Measurements from ENCODE around the gene ZNF316. TPM values are rescaled to one million over a fixed set of nuclear protein-coding genes. Genes with fewer than 3 reads are reported as not detected.

The ZNF316 gene
- polyA plus RNA-seq, 1 of the 3 experiments (the other 2 are of a cell fraction): 18.6 TPM

GRCh38 chr7:6654113-6654841, 17.2 kb downstream of the ZNF316 start:
- Histone ChIP-seq H3K27ac (ENCODE audit: low read depth in 2 of 2, low read length in 1 of 2) (no peak overlapping the region), H3K9me3 (no peaks in the 10 kb centered on the region)

DNA sequence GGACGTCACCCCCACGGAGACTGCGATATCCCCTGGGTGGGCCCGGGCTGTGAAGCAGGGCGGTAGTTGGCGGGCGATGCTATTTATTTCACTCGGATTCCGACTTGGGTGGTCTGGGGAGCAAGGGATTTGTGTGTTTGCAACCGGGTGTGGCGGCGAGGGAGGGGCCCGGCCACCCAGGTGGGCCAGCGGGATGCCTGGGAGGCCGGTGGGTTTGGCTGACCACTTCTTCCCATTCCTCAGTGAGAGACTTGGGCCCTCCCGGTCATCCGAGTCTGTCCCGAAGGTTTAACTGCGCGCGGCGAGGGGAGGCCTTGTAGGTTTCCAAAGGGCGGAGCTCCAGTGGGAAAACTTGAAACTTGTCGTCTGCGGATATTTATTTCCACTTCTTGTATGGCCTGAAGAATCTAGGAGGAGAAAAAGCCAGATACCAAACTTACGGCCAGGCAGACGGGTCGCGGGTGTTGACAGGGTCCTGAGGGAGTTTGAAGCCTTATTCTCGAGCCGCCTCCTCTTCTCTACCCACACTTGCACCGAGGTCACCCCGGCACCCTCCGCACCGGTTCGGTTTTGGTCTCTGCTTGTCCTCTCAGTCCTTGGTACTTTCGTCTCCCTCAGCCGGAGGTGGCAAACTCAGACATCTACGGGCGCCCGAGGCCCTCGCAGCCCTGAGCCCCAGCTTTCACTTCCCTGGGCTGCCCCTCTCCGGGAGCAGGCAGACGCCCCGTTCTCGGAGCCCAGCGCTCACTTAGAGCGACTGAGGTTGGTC, 17.9 kb downstream of the ZNF316 start:
- H3K9me3 ChIP-seq: no peaks in the 10 kb centered on the region
- peak; percentile 44 for DNase-seq
- H2AFZ ChIP-seq (ENCODE audit: low read depth): no peak overlapping the region
- H3K36me3 ChIP-seq (replicated peaks in 1 of 2; ENCODE audit: control insufficient read depth in 1 of 2, insufficient read depth in 2 of 2, low read length in 1 of 2): peaks cover 33 to 47% of the 10 kb centered on the region in 2 experiments
- H4K20me1 ChIP-seq (ENCODE audit: insufficient read depth): no peaks in the 10 kb centered on the region
- peaks cover 11% of the 10 kb centered on the region for H3F3A ChIP-seq (replicated peaks; ENCODE audit: insufficient read depth)
- no peak overlapping the region for H3K4me3 ChIP-seq (ENCODE audit: low read depth in 2 of 2, low read length in 1 of 2)
- H3K27ac ChIP-seq (ENCODE audit: low read depth in 2 of 2, low read length in 1 of 2): no peak overlapping the region
- ChIA-PET CTCF (no interaction called here), POLR2A (no interaction called here)
- H3K9ac ChIP-seq: no peak overlapping the region
- peaks cover 0 to 13% of the 10 kb centered on the region in 2 experiments; a peak in 1 of 4 replicates for H3K4me1 ChIP-seq (ENCODE audit: control insufficient read depth in 1 of 2, insufficient read depth in 2 of 2, low read depth in 1 of 2, low read length in 1 of 2)
- H3K4me2 ChIP-seq: no peak overlapping the region
- H3K27me3 ChIP-seq (ENCODE audit: insufficient read depth): no peaks in the 10 kb centered on the region
- WGBS (ENCODE audit: low lambda C conversion rate): 96% methylated on average over 48 of the region's 48 CpGs
- no peaks in the 10 kb centered on the region for H3K9me2 ChIP-seq
- H3K79me2 ChIP-seq (ENCODE audit: insufficient read depth): no peaks in the 10 kb centered on the region
- TF ChIP-seq, protein P1, sequence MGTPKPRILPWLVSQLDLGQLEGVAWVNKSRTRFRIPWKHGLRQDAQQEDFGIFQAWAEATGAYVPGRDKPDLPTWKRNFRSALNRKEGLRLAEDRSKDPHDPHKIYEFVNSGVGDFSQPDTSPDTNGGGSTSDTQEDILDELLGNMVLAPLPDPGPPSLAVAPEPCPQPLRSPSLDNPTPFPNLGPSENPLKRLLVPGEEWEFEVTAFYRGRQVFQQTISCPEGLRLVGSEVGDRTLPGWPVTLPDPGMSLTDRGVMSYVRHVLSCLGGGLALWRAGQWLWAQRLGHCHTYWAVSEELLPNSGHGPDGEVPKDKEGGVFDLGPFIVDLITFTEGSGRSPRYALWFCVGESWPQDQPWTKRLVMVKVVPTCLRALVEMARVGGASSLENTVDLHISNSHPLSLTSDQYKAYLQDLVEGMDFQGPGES (IDR thresholded peaks at IDR 0.05; ENCODE audit: low read depth, low read length): no peak
- TF ChIP-seq REST (IDR thresholded peaks at IDR 0.05; ENCODE audit: low read depth, low read length) (no peak), TAF1 (IDR thresholded peaks at IDR 0.05; ENCODE audit: borderline replicate concordance, low read depth, low read length) (no peak), CHD2 (IDR thresholded peaks at IDR 0.05; ENCODE audit: low read length, partially characterized antibody) (no peak), ELF1 (IDR thresholded peaks at IDR 0.05) (no peak), PBX3 (IDR thresholded peaks at IDR 0.05) (no peak)

More at GRCh38 chr7:6654113-6654841, 17.2 kb downstream of the ZNF316 start:
- no peak for TF ChIP-seq FOXJ3 (CRISPR knock-in tag; IDR thresholded peaks at IDR 0.05)
- TF ChIP-seq, protein P2, sequence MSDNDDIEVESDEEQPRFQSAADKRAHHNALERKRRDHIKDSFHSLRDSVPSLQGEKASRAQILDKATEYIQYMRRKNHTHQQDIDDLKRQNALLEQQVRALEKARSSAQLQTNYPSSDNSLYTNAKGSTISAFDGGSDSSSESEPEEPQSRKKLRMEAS (IDR thresholded peaks at IDR 0.05; ENCODE audit: low read depth): no peak
- TF ChIP-seq REST (IDR thresholded peaks at IDR 0.05; ENCODE audit: low read depth, low read length): no peak
- no peak for TF ChIP-seq EP300 (IDR thresholded peaks at IDR 0.05; ENCODE audit: borderline replicate concordance in 1 of 2, low read depth in 1 of 2, low read length in 1 of 2)
- ChIA-PET POLR2A (no interaction called here), CTCF (no interaction called here)
- peaks cover 0 to 7% of the 10 kb centered on the region in 2 experiments; a peak in 1 of 4 replicates for H3K4me1 ChIP-seq (ENCODE audit: control insufficient read depth in 1 of 2, insufficient read depth in 2 of 2, low read depth in 1 of 2, low read length in 1 of 2)
- H3F3A ChIP-seq (replicated peaks; ENCODE audit: insufficient read depth): peaks cover 11% of the 10 kb centered on the region
- no peak overlapping the region for H2AFZ ChIP-seq (ENCODE audit: low read depth)
- WGBS (ENCODE audit: low lambda C conversion rate): 97% methylated on average over 80 of the region's 94 CpGs
- H3K9me2 ChIP-seq: no peaks in the 10 kb centered on the region
- H3K9ac ChIP-seq: no peak overlapping the region
- H3K27me3 ChIP-seq (ENCODE audit: insufficient read depth): no peaks in the 10 kb centered on the region
- no peak for DNase-seq
- H4K20me1 ChIP-seq (ENCODE audit: insufficient read depth): no peaks in the 10 kb centered on the region
- no peak overlapping the region for H3K4me2 ChIP-seq
- peaks cover 39 to 54% of the 10 kb centered on the region in 2 experiments for H3K36me3 ChIP-seq (replicated peaks in 1 of 2; ENCODE audit: control insufficient read depth in 1 of 2, insufficient read depth in 2 of 2, low read length in 1 of 2)
- H3K4me3 ChIP-seq (ENCODE audit: low read depth in 2 of 2, low read length in 1 of 2): no peak overlapping the region; a peak in 1 of 4 replicates
- no peaks in the 10 kb centered on the region for H3K79me2 ChIP-seq (ENCODE audit: insufficient read depth)
